ENCODE results near the gene CDR2. TPM values are rescaled to one million over a fixed set of nuclear protein-coding genes. Genes with fewer than 3 reads are reported as not detected.

CDR2 gene
- total and polyA plus RNA-seq, 9 of the 15 experiments (the other 6 are each of a cell fraction or from before 2014, with no cell fraction given), result 4.6 to 30.3 (median 19.9) TPM

DNA sequence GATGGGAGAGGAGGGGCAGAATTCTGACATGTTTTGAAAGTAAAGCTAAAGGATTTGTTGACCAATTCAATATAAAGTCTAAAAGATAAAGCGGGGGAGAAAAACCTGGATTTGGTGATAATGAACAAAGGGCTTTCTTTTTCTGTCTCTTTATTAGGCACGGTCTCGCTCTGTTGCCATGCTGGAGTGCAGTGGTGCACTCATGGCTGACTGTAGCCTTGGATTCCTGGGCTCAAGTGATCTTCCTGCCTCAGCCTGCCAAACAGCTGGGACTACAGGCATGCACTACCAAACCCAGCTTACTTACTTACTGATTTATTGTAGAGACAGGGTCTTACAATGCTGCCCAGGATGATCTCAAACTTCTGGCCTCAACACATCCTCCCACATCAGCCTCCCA lies 7.5 kb downstream of the CDR2 start:
- no peak for TF ChIP-seq KLF1 (tag; IDR thresholded peaks at IDR 0.05)
- no peak for TF ChIP-seq SMARCA5 (IDR thresholded peaks at IDR 0.05)
- no peak for TF ChIP-seq TSC22D4 (tag; IDR thresholded peaks at IDR 0.05)
- no peak for TF ChIP-seq MED1 (CRISPR knock-in tag; IDR thresholded peaks at IDR 0.05; ENCODE audit: borderline replicate concordance)
- no peak for TF ChIP-seq SREBF1 (IDR thresholded peaks at IDR 0.05; ENCODE audit: borderline replicate concordance, low read depth, low read length)
- no peak for TF ChIP-seq NR1H2 (CRISPR knock-in tag; IDR thresholded peaks at IDR 0.05)
- no peak for TF ChIP-seq E2F3 (CRISPR knock-in tag; IDR thresholded peaks at IDR 0.05)
- H3K4me1 ChIP-seq (replicated peaks in 1 of 2; ENCODE audit: control insufficient read depth in 2 of 2, insufficient read depth in 2 of 2, low read length in 2 of 2), result peaks cover 0 to 12% of the 10 kb centered on the region in 2 experiments; a peak in 3 of 5 replicates
- no peak overlapping the region for H3K9ac ChIP-seq (ENCODE audit: insufficient read depth in 1 of 2, low read depth in 2 of 2, low read length in 2 of 2)
- H4K20me1 ChIP-seq (replicated peaks; ENCODE audit: control insufficient read depth, insufficient read depth, low read length), result no peaks in the 10 kb centered on the region
- H3K9me1 ChIP-seq (ENCODE audit: control insufficient read depth, insufficient read depth, low read length), result no peaks in the 10 kb centered on the region
- BruUV-seq (replicated peaks), result no TSS peak
- ATAC-seq (no peak), FAIRE-seq (no peak), DNase-seq (ENCODE audit: extremely low read depth in 1 of 4, low spot score in 3 of 4) (no peak)
- no peak overlapping the region for H2AFZ ChIP-seq (ENCODE audit: low read depth, low read length)
- intact Hi-C loops (cut with micrococcal nuclease) (no loop called here), in situ Hi-C loops (cut with MboI) (no loop called here)
- 92% methylated on average over 3 of the region's 3 CpGs for WGBS (ENCODE audit: insufficient coverage, low coverage, missing lambda C conversion rate)
- CTCF ChIA-PET (ENCODE audit: low intra/inter-chr PET ratio), result no interaction called here
- H3K27me3 ChIP-seq (ENCODE audit: control insufficient read depth in 2 of 2, insufficient read depth in 2 of 2, low read length in 2 of 2), result no peaks in the 10 kb centered on the region
- H3K4me2 ChIP-seq (ENCODE audit: insufficient read depth, low read length), result no peak overlapping the region
- no peaks in the 10 kb centered on the region for H3K9me3 ChIP-seq (replicated peaks; ENCODE audit: control insufficient read depth, insufficient read depth, low read depth, low read length)
- peaks cover 64% of the 10 kb centered on the region for H3K79me2 ChIP-seq (ENCODE audit: control insufficient read depth, insufficient read depth, low read length)
- H3K27ac ChIP-seq (ENCODE audit: extremely low read depth, low read depth, low read length), result no peak overlapping the region
- POLR2A ChIA-PET, result interaction anchor here (1.2 kb wide), 1 partner anchor 9 kb away, joined by 3 read pairs; no protein-coding TSS in a partner anchor
- H3K4me3 ChIP-seq, result no peak overlapping the region
- H3K36me3 ChIP-seq (ENCODE audit: control insufficient read depth, insufficient read depth, low read length), result peaks cover 67% of the 10 kb centered on the region

DNA sequence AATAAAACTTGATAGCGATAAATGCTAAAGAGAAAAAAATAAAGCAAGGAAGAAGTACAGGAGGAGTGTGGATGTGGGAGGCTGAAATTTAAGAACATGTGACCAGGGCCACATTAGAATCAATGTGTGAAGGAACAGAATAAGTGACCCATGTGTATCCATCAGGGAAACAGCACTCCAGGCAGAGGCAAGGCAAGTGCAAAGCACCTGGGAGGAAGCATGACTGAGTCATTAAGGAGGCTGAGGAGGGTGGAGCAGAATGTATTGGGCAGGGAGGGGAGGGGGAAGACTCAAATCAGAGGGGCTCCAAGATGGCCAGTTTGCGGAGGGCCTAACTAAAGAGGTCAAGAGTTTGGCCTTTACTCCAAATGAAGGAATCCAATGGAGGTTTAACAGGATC lies 8.0 kb downstream of the CDR2 start:
- Histone ChIP-seq H4K20me1 (replicated peaks; ENCODE audit: control insufficient read depth, insufficient read depth, low read length) (no peaks in the 10 kb centered on the region), H3K4me2 (ENCODE audit: insufficient read depth, low read length) (no peak overlapping the region), H3K36me3 (ENCODE audit: control insufficient read depth, insufficient read depth, low read length) (peaks cover 65% of the 10 kb centered on the region), H3K4me3 (no peak overlapping the region), H3K27me3 (ENCODE audit: control insufficient read depth in 2 of 2, insufficient read depth in 2 of 2, low read length in 2 of 2) (no peaks in the 10 kb centered on the region), H3K9me3 (replicated peaks; ENCODE audit: control insufficient read depth, insufficient read depth, low read depth, low read length) (no peaks in the 10 kb centered on the region), H2AFZ (ENCODE audit: low read depth, low read length) (no peak overlapping the region), H3K79me2 (ENCODE audit: control insufficient read depth, insufficient read depth, low read length) (peaks cover 60% of the 10 kb centered on the region), H3K9ac (ENCODE audit: insufficient read depth in 1 of 2, low read depth in 2 of 2, low read length in 2 of 2) (no peak overlapping the region), H3K4me1 (replicated peaks in 1 of 2; ENCODE audit: control insufficient read depth in 2 of 2, insufficient read depth in 2 of 2, low read length in 2 of 2) (peaks cover 0 to 15% of the 10 kb centered on the region in 2 experiments; a peak in 4 of 5 replicates), H3K9me1 (ENCODE audit: control insufficient read depth, insufficient read depth, low read length) (peaks cover 2% of the 10 kb centered on the region), H3K27ac (ENCODE audit: extremely low read depth, low read depth, low read length) (no peak overlapping the region)
- ChIA-PET CTCF (ENCODE audit: low intra/inter-chr PET ratio) (no interaction called here), POLR2A (interaction anchor here (1.2 kb wide), 1 partner anchor 8 kb away, joined by 3 read pairs; no protein-coding TSS in a partner anchor)
- in situ Hi-C loops (cut with MboI), result no loop called here
- DNase-seq (ENCODE audit: extremely low read depth in 1 of 4, low spot score in 3 of 4) (no peak), FAIRE-seq (no peak), ATAC-seq (no peak)
- no TSS peak for BruUV-seq (replicated peaks)
- intact Hi-C loops (cut with micrococcal nuclease), result no loop called here
- WGBS (ENCODE audit: insufficient coverage, low coverage, missing lambda C conversion rate), result 93% methylated on average over 2 of the region's 2 CpGs
- TF ChIP-seq HOXB6 (CRISPR knock-in tag; IDR thresholded peaks at IDR 0.05; ENCODE audit: borderline replicate concordance) (no peak), DLX4 (CRISPR knock-in tag; IDR thresholded peaks at IDR 0.05) (no peak), ZFP36 (IDR thresholded peaks at IDR 0.05; ENCODE audit: low read depth, low read length, partially characterized antibody) (no peak), CTCF (IDR thresholded peaks at IDR 0.05 in 2 of 3, conservative IDR thresholded peaks at IDR 0.05 in 1 of 3; ENCODE audit: insufficient read depth in 2 of 3, low read depth in 1 of 3, low read length in 3 of 3) (no peak), CBX3 (IDR thresholded peaks at IDR 0.05; ENCODE audit: borderline replicate concordance in 1 of 2, low read length in 2 of 2) (no peak)
- TF ChIP-seq, protein P1, sequence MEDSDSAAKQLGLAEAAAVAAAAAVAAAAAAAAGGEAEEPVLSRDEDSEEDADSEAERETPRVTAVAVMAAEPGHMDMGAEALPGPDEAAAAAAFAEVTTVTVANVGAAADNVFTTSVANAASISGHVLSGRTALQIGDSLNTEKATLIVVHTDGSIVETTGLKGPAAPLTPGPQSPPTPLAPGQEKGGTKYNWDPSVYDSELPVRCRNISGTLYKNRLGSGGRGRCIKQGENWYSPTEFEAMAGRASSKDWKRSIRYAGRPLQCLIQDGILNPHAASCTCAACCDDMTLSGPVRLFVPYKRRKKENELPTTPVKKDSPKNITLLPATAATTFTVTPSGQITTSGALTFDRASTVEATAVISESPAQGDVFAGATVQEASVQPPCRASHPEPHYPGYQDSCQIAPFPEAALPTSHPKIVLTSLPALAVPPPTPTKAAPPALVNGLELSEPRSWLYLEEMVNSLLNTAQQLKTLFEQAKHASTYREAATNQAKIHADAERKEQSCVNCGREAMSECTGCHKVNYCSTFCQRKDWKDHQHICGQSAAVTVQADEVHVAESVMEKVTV (CRISPR knock-in tag; IDR thresholded peaks at IDR 0.05), result no peak
